HCT116 (cell line): Measurements from ENCODE around the gene GRM8.

Experiments
- ATF3 ChIP-seq: IDR thresholded peaks from 2 replicates; pipeline ENCODE4 v1.6.1; 2012
- CTCF ChIP-seq, 3 experiments: fragments of 200-600 bp in 1 of 3; sonication (generic) in 1 of 3; IDR thresholded peaks in 2 of 3; conservative IDR thresholded peaks in 1 of 3; 2 replicates each; pipeline ENCODE4 v1.5.1; 2012 to 2017; ENCODE audit warnings: low read depth in 2 of 3, low read length in 2 of 3, antibody characterized with exemption in 1 of 3, borderline replicate concordance in 1 of 3, control low read depth in 1 of 3, mild to moderate bottlenecking in 1 of 3, mixed read lengths in 1 of 3, mixed run types in 1 of 3, moderate library complexity in 1 of 3; ENCODE audit not compliant: insufficient read depth in 1 of 3
- EZH2 ChIP-seq: fragments of 200-600 bp; sonication (generic); IDR thresholded peaks from 2 replicates; pipeline ENCODE4 v1.6.1; 2017; ENCODE audit warnings: antibody characterized with exemption, mixed run types
- POLR2A ChIP-seq: IDR thresholded peaks from 2 replicates; pipeline ENCODE4 v1.7.0; 2011; ENCODE audit warnings: borderline replicate concordance; ENCODE audit not compliant: insufficient read depth, insufficient read length; ENCODE audit errors: extremely low read depth
- POLR2AphosphoS5 ChIP-seq: IDR thresholded peaks from 2 replicates; pipeline ENCODE4 v1.6.1; 2011; ENCODE audit warnings: mild to moderate bottlenecking, low read depth, low read length, moderate library complexity
- REST ChIP-seq: IDR thresholded peaks from 2 replicates; pipeline ENCODE4 v1.6.1; 2012; ENCODE audit warnings: low read depth
- SIN3A ChIP-seq: IDR thresholded peaks from 2 replicates; pipeline ENCODE4 v1.6.1; 2012; ENCODE audit warnings: low read depth
- YY1 ChIP-seq: IDR thresholded peaks from 2 replicates; pipeline ENCODE4 v1.6.1; 2011; ENCODE audit warnings: low read length, low read depth, moderate library complexity, mild to moderate bottlenecking; ENCODE audit not compliant: insufficient replicate concordance; ENCODE audit errors: extremely low read depth
- ZNF274 ChIP-seq: fragments of 200-500 bp; sonication (Bioruptor generic); IDR thresholded peaks from 2 replicates; pipeline ENCODE4 v1.6.1; 2014; ENCODE audit warnings: mild to moderate bottlenecking, low read depth, low read length, inconsistent platforms

GRCh38 chr7:126403040-126403439 is 849.7 kb downstream of the GRM8 start:
- TF ChIP-seq POLR2A (no peak), CTCF (IDR thresholded peaks at IDR 0.05 in 2 of 3, conservative IDR thresholded peaks at IDR 0.05 in 1 of 3; ENCODE audit: borderline replicate concordance in 1 of 3, insufficient read depth in 1 of 3, low read depth in 2 of 3, low read length in 2 of 3) (no peak), REST (no peak), SIN3A (no peak), POLR2AphosphoS5 (no peak), EZH2 (no peak), ATF3 (no peak), ZNF274 (no peak), YY1 (no peak)
